ENCODE measurements around the gene CALHM3. TPM values are rescaled to one million over a fixed set of nuclear protein-coding genes. Genes with fewer than 3 reads are reported as not detected.
A peak's percentile ranks its signal among the peaks of the same experiment; 100 is the strongest.

Gene CALHM3
- total and polyA plus RNA-seq, 2 donors from 2014 or later, result not detected

GRCh38 chr10:103499881-103500280 is 20.8 kb upstream of the CALHM3 start:
- H3K4me3 ChIP-seq (ENCODE audit: low read length in 3 of 3), result no peak overlapping the region
- no peak overlapping the region for H3K9ac ChIP-seq (ENCODE audit: low read length in 3 of 3)
- TF ChIP-seq, protein P1, sequence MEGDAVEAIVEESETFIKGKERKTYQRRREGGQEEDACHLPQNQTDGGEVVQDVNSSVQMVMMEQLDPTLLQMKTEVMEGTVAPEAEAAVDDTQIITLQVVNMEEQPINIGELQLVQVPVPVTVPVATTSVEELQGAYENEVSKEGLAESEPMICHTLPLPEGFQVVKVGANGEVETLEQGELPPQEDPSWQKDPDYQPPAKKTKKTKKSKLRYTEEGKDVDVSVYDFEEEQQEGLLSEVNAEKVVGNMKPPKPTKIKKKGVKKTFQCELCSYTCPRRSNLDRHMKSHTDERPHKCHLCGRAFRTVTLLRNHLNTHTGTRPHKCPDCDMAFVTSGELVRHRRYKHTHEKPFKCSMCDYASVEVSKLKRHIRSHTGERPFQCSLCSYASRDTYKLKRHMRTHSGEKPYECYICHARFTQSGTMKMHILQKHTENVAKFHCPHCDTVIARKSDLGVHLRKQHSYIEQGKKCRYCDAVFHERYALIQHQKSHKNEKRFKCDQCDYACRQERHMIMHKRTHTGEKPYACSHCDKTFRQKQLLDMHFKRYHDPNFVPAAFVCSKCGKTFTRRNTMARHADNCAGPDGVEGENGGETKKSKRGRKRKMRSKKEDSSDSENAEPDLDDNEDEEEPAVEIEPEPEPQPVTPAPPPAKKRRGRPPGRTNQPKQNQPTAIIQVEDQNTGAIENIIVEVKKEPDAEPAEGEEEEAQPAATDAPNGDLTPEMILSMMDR (IDR thresholded peaks at IDR 0.05; ENCODE audit: borderline replicate concordance, extremely low read depth, insufficient read depth), result no peak
- FAIRE-seq (no peak), DNase-seq (peak in 1 of 5 donors; percentile 31)
- no peaks in the 10 kb centered on the region for H3K4me1 ChIP-seq (ENCODE audit: control insufficient read depth in 2 of 3, insufficient read depth in 2 of 3, low read depth in 1 of 3, low read length in 3 of 3)
- H3K9me3 ChIP-seq (ENCODE audit: control insufficient read depth in 2 of 3, insufficient read depth in 1 of 3, low read length in 3 of 3), result no peaks in the 10 kb centered on the region
- H3K27ac ChIP-seq (ENCODE audit: low read depth in 2 of 2, low read length in 2 of 2), result no peak overlapping the region
- peaks cover 5% of the 10 kb centered on the region for H3K27me3 ChIP-seq (ENCODE audit: control insufficient read depth, insufficient read depth, low read length)
- intact Hi-C loops (cut with DNase I), result no loop called here
- H3K36me3 ChIP-seq (ENCODE audit: control insufficient read depth in 2 of 3, insufficient read depth in 3 of 3, low read length in 3 of 3), result no peaks in the 10 kb centered on the region

GRCh38 chr10:103498936-103499638 is 20.0 kb upstream of the CALHM3 start:
- TF ChIP-seq, protein P1 (IDR thresholded peaks at IDR 0.05; ENCODE audit: borderline replicate concordance, extremely low read depth, insufficient read depth), result no peak
- FAIRE-seq (no peak), DNase-seq (peak in 1 of 5 donors; percentile 9)
- Histone ChIP-seq H3K4me1 (ENCODE audit: control insufficient read depth in 2 of 3, insufficient read depth in 2 of 3, low read depth in 1 of 3, low read length in 3 of 3) (peaks cover 0 to 4% (median 0%) of the 10 kb centered on the region in 3 donors), H3K9me3 (ENCODE audit: control insufficient read depth in 2 of 3, insufficient read depth in 1 of 3, low read length in 3 of 3) (no peaks in the 10 kb centered on the region), H3K36me3 (ENCODE audit: control insufficient read depth in 2 of 3, insufficient read depth in 3 of 3, low read length in 3 of 3) (no peaks in the 10 kb centered on the region), H3K9ac (ENCODE audit: low read length in 3 of 3) (no peak overlapping the region), H3K27me3 (ENCODE audit: control insufficient read depth, insufficient read depth, low read length) (peaks cover 5% of the 10 kb centered on the region), H3K4me3 (ENCODE audit: low read length in 3 of 3) (no peak overlapping the region), H3K27ac (ENCODE audit: low read depth in 2 of 2, low read length in 2 of 2) (no peak overlapping the region)
- intact Hi-C loops (cut with DNase I), result no loop called here

GRCh38 chr10:103497161-103497915 is 18.3 kb upstream of the CALHM3 start:
- Histone ChIP-seq H3K4me3 (ENCODE audit: low read length in 3 of 3) (no peak overlapping the region), H3K36me3 (ENCODE audit: control insufficient read depth in 2 of 3, insufficient read depth in 3 of 3, low read length in 3 of 3) (no peaks in the 10 kb centered on the region), H3K27ac (ENCODE audit: low read depth in 2 of 2, low read length in 2 of 2) (no peak overlapping the region), H3K4me1 (ENCODE audit: control insufficient read depth in 2 of 3, insufficient read depth in 2 of 3, low read depth in 1 of 3, low read length in 3 of 3) (peaks cover 0 to 4% (median 0%) of the 10 kb centered on the region in 3 donors), H3K9me3 (ENCODE audit: control insufficient read depth in 2 of 3, insufficient read depth in 1 of 3, low read length in 3 of 3) (no peaks in the 10 kb centered on the region), H3K27me3 (ENCODE audit: control insufficient read depth, insufficient read depth, low read length) (peaks cover 5% of the 10 kb centered on the region), H3K9ac (ENCODE audit: low read length in 3 of 3) (no peak overlapping the region)
- intact Hi-C loops (cut with DNase I), result no loop called here
- FAIRE-seq (no peak), DNase-seq (peak in 1 of 5 donors; percentile 18)
- TF ChIP-seq, protein P1 (IDR thresholded peaks at IDR 0.05; ENCODE audit: borderline replicate concordance, extremely low read depth, insufficient read depth), result no peak

Data from kidney (tissue), 14 donors.